GM18511 (cell line): Measurements from ENCODE around the gene CEP104.
"Not testable (repeated sequence)": the region's sequence is repeated elsewhere in the genome, so short reads cannot be mapped to it uniquely, and the experiment has no call there.

ENCODE experiments used
- ATAC-seq: cut with Tn5 transposase; IDR thresholded peaks from one replicate; pipeline ENCODE4 v1.9.1; 2021; ENCODE audit warnings: mild to moderate bottlenecking, moderate library complexity; ENCODE audit not compliant: unreplicated experiment

Gene CEP104

GRCh38 chr1:3803905-3804626 is 52.9 kb downstream of the CEP104 start:
- no peak for ATAC-seq

DNA sequence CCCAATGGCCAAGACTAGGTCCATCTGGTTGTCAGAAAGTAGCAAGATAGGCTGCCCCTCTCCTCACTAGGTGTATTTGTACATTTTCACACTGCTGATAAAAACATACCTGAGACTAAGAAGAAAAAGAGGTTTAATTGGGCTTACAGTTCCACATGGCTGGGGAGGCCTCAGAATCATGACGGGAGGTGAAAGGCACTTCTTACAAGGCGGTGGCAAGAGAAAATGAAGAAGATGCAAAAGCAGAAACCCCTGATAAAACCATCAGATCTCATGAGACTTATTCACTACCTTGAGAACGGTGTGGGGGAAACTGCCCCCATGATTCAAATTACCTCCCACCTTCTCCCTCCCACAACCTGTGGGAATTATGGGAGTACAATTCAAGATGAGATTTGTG is 56.2 kb downstream of the CEP104 start:
- not testable (repeated sequence) for ATAC-seq

DNA sequence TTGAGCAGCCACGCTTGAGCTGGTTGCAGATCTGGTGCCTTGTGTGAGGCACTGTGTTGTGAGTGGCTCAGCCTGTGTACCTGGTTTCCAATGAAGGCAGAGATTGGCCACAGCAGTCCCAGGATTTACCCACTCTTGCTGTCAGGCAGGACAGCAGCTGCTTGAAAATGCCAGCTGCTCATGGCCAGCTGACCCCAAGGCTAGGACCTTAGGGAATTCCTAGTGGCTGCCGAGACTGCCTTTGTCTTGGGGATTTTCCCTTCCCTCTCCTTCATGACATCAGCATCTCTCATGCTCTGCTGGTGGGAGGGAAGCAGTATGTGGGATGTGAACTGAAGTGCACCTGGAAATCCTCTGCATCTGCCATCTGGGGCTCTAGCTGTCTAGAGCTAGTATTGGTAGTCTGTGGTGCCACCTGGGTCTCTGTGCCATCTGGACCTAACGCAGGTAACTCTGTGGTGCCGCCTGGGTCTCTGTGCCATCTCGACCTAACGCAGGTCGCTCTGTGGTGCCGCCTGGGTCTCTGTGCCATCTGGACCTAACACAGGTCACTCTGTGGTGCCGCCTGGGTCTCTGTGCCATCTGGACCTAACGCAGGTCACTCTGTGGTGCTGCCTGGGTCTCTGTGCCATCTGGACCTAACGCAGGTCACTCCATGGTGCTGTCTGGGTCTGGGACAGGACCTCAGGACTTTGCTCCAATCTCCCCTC is 56.9 kb downstream of the CEP104 start:
- no peak for ATAC-seq

DNA sequence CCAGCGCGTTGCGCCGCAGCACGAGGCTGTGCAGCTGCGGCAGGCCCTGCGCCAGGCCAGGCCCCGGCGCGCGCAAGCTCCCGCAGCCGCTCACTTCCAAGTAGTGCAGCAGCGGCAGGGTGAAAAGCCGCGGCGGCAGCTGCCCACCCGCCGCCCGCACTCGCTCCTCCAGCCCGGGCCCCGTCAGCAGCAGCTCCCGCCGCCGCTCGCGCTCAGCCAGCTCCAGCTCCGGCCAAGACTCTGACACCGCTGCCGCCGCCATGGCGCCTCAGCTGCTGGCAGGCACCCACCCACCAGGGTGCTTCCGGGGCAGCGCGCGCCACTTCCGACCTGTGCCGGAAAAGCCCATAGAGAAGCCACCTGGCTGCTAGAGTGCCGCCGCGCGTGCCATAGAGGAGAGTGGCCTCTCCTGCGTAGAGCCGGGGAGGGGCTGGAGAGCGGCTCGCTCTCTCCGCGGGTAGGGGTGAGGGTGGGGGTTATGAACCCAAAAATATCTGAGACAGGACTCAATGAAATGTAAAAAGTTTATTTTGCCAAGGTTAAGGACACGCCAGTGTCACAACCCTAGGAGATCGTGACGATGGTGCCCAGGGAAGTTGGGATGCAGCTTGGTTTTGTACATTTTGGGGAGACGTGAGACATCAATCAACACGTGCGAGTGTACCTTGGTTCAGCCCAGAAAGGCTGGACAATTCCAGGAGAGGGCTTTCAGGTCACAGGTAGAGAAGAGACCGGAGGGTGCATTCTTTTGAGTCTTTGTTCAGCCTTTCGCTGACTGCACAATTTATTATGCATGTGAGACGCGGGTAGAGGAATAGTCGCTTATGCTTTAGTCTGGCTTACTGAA is 60.6 kb downstream of the CEP104 start, which contains the start of gene LRRC47:
TSS of gene LRRC47 (minus strand) at position 284 of the 847 bp plus-strand sequence. CDS start at position 262, 22 bp downstream.
- peak; percentile 97 for ATAC-seq

DNA sequence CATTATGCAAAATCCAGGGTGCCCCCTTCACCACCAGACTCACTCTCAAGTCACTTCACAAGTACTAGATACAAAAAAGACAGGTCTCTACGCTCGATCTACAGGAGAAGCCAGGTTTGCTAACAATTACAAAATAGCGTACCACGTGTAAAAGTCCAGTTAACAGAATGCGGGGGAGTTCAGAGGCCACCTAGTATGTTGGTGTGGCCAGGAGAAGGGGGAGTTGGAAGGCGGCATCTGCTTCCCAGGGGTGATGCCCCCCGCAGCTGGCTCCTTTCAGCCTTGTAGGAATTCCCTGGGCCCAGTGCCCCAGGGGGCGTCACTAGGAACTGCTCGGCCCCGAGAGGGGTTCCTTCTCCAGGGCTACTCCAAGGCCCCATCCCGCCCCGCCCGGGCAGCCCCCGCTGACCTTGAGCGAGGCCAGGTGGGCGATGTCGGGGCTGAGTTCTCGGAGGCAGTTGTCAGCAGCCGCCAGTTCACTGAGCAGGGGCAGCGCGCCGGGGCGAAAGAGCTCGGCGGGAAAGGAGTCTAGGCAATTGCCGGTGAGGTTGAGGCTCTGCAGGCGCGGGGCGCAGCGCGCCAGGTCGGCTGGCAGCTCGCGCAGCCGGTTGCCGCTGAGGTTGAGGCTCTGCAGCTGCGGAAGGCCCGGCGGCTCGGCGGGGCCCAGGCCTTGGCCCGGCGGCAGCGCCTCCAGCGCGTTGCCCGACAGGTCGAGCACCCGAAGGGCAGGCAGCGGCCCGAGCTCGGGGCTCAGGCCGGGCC is 61.4 kb downstream of the CEP104 start:
- ATAC-seq: no peak

DNA sequence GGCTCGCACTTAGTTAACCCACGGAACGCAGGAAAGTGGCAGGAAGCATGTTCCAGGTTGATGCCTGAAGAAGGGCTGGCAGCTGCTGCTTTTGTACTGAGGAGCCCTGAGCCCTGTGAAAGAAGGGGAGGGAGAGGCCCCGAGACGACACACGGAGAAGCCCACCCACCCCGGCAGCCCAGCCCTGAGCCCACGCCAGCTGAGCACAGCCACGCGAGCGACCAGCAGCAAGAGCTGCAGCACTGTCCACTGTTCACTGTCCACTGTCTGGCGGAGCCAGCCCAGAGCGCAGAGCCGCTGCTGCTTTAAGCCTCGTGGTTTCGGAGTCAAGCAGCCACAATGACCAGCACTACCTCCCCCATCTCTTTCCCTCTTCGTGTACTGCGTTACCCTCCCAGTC is 66.1 kb downstream of the CEP104 start:
- no peak for ATAC-seq

- no peak for ATAC-seq
These were observed 66.5 kb downstream of the CEP104 start for GRCh38 chr1:3790500-3790923.

GRCh38 chr1:3789421-3790300 is 67.3 kb downstream of the CEP104 start:
- no peak for ATAC-seq

DNA sequence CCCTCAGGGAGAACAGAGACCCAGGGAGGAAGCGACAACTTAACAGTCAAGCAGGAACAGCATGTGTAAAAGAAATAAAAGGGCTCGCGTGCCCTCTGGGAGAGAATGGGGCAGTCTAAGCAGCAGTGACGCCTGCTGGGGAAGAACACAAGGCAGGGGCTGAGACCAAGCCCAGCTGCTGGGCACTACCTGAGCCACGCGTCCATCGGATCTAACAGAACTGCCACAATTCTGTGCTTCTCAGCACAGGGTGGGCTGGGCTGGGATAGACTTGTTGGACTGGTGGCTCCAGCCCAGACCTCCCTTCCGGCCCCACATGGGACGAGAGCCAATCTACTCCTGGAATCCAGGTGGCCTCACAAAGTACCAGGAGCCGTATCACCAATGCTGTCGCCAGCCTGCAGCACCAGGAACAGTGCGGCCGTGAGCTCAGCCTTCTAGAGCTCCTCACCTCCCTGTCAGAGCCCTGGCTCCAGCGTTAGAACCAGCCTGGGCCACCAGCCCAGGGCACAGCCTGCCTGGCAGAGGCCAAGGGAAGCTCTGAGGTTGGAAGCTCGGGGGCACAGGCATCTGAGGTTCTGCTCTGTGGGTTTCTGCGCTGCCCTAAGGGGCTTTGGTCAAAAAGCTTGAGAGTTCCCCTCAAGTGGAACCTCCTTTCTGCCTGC is 68.1 kb downstream of the CEP104 start:
- no peak for ATAC-seq

GRCh38 chr1:3787745-3788605 is 69.0 kb downstream of the CEP104 start:
- ATAC-seq: no peak

DNA sequence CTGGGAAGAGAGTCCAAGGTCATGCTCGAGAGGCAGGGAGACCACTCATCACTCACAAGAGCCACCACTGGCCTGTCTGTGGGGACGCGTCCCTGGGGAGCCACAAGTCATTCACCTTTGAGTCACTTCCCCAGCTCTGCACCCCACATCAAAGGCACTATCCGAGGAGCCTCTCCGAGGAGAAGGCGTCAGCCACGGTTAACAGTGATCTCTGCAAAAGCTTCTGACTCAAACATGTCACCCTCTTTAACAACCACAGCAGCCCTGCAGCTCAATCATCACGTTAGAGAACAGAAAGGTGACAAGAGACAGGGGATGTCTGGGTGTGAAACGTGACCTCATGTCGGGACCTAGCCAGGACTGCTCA is 69.7 kb downstream of the CEP104 start:
- ATAC-seq: no peak

DNA sequence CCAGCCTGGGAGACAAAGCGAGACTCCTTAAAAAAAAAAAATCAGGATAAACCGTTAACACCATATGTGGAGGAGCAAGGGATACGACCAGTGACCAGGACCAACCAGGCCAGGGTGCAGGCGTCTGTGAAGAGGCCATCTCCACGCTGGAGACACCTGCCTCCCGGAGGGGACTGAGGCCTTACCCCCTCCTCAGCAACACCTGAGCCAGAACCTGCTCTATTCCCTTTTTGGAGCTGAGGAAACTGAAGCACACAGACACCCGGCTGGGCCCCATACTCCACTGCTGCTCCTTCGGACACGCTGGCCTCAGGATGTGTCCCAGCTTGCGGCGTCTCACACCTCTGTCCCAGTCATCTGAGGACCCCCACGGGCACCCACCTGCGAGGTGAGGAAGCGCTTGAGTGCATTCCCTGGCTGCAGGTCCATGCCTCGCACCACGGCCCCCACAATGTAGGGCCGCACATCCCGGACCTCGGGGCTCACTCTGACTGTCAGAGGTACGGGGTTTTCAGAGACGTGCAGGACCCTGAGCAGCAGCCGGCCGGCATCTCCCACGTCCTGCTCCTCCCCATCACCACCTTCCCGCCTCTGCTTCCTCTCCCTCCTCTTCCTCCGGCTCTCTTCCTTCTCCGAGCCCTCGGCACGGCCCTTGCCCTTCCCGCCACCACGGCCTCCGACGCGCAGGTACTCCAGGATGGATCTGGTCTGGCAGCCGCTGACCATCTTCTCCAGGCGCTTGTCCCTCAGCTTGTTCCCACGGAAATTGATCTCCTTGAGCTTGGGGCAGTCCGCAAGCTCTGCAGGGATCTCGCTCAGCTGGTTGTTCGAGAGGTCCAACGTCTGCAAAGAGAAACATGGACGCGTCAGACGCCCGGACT is 70.3 kb downstream of the CEP104 start:
- ATAC-seq: no peak

DNA sequence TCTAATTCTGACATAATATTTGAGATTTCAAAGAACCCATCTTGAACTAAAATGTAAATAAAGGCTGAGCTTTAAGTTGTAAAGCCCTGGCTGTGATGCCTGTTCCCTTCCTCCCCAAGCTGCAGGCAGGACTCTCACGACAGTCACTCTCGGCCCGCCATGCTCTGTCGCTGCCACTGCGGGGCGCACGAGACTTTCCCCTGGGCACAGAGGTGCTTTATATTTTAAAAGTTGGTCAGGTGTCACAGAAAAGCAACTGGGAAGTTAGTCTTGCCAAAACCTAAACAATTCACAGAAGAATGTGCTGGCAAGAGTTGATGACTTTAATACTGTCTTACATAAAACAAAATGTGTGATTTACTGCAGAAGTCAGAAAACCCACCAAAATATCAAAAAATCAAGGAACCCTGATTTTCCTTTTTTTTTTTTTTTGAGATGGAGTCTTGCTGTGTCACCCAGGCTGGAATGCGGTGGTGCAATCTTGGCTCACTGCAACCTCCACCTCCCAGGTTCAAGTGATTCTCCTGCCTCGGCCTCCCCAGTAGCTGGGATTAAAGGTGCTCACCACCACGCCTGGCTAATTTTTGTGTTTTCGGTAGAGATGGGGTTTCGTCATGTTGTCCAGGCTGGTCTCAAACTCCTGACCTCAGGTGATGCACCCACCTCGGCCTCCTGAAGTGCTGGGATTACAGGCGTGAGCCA is 71.4 kb downstream of the CEP104 start:
- ATAC-seq: no peak

DNA sequence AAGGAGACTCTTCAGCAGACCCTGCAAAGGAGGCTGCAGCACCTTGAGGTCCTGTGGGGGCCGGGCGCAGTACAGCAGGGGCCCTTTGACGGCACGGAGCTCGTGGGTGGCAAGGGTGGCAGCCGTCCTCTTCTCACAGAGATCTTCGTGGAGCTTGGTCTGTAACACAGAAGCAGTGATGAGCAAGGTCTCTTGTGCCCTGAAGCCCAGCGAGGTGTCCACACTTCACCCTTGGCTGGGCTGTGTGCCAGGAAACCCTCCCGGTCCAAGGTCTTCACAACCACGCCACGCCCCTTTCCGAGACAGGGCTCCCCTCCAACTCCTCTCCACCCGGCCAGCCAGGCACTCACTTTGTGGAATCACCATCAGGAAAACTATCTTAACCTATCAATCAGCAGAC is 72.0 kb downstream of the CEP104 start:
- no peak for ATAC-seq

- no peak for ATAC-seq
These were observed 73.1 kb downstream of the CEP104 start for GRCh38 chr1:3783651-3784474.

DNA sequence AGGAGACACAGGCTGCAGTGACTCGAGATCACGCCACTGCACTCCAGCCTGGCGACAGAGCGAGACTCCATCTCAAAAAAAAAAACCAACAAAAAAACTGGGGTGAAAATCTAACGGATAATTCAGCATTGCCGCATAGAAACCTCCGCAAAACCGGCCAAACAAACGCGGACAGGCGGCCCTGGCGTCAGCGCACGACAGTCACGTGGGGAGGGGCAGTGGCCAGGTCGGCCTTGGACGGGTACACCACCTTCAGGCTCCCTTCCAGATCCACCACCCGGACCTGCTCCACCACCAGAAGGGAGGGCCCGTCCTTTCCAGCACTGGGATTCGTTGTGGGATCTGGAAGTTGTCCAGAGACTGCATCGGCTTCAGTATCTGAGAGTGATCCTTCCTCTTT is 76.1 kb downstream of the CEP104 start:
- ATAC-seq: no peak
